Endothelial cell of umbilical vein (primary cell): Measurements from ENCODE around the gene ERO1B. TPM values are rescaled to one million over a fixed set of nuclear protein-coding genes. Genes with fewer than 3 reads are reported as not detected.

Experiments used
- BruUV-seq: library from RNA; stranded (reverse); fragments of 400-500 nt; replicated peaks from 2 replicates; lab custom pipeline; 2021; lab: Mats Ljungman, UMichigan
- CTCF ChIA-PET: fragments of 300-600, 350-600 bp; sonication (Branson Sonifier 250); formaldehyde crosslinking; loops from one replicate; lab custom pipeline; 2021; ENCODE audit warnings: antibody characterized with exemption, inconsistent platforms; lab: Charles Lee
- POLR2A ChIA-PET: fragments of 300-600, 350-600 bp; sonication (Branson Sonifier 250); formaldehyde crosslinking; loops from one replicate; lab custom pipeline; 2021; ENCODE audit warnings: antibody characterized with exemption, inconsistent platforms; lab: Charles Lee
- DNase-seq: peaks from one replicate; pipeline ENCODE4 v3.0.0-alpha.2; 2011; ENCODE audit warnings: low read depth, low spot score
- FAIRE-seq: peaks from 2 replicates; lab custom pipeline; 2011; peaks lifted over from hg19 to GRCh38; lab: Jason Lieb, UNC
- H2AFZ ChIP-seq: 2 replicates; pipeline ENCODE4 v1.6.0; 2012; ENCODE audit warnings: low read depth, low read length, control low read depth, inconsistent platforms
- H3K27ac ChIP-seq: 2 replicates; pipeline ENCODE4 v1.5.1; 2011; ENCODE audit warnings: low read depth, mild to moderate bottlenecking, control low read depth, low read length, moderate library complexity; ENCODE audit not compliant: insufficient read depth
- H3K27me3 ChIP-seq, 2 experiments: 2 replicates each; pipeline versions ENCODE4 v1.6.0 to v1.6.1; 2011; ENCODE audit warnings: low read length in 2 of 2, mixed read lengths in 1 of 2; ENCODE audit not compliant: control insufficient read depth in 2 of 2, insufficient read depth in 2 of 2
- H3K36me3 ChIP-seq, 2 experiments: 2 replicates in 1 of 2; 3 replicates in 1 of 2; pipeline ENCODE4 v1.5.1; 2011; ENCODE audit warnings: low read length in 2 of 2, mild to moderate bottlenecking in 1 of 2, moderate library complexity in 1 of 2; ENCODE audit not compliant: control insufficient read depth in 2 of 2, insufficient read depth in 2 of 2; ENCODE audit errors: extremely low read depth in 1 of 2
- H3K4me1 ChIP-seq: 3 replicates; pipeline ENCODE4 v1.5.1; 2011; ENCODE audit warnings: mild to moderate bottlenecking, low read length; ENCODE audit not compliant: control insufficient read depth, insufficient read depth; ENCODE audit errors: extremely low read depth
- H3K4me2 ChIP-seq: 2 replicates; pipeline ENCODE4 v1.6.1; 2011; ENCODE audit warnings: low read length, control low read depth, mixed read lengths; ENCODE audit not compliant: insufficient read depth
- H3K4me3 ChIP-seq, 3 experiments: fragments of 200-600 bp in 1 of 3; sonication (generic), shearing (Covaris generic) in 1 of 3; replicated peaks in 1 of 3; 2 replicates each; pipeline ENCODE4 v1.5.1; 2011 to 2016; ENCODE audit warnings: control low read depth in 3 of 3, low read length in 3 of 3, mild to moderate bottlenecking in 2 of 3, inconsistent platforms in 1 of 3, low read depth in 1 of 3, moderate library complexity in 1 of 3; ENCODE audit not compliant: insufficient read depth in 1 of 3
- H3K79me2 ChIP-seq: 2 replicates; pipeline ENCODE4 v1.6.0; 2012; ENCODE audit warnings: low read length, inconsistent platforms; ENCODE audit not compliant: control insufficient read depth, insufficient read depth
- H3K9ac ChIP-seq: replicated peaks from 2 replicates; pipeline ENCODE3; 2011; ENCODE audit warnings: low read length, control low read depth; ENCODE audit not compliant: insufficient read depth; ENCODE audit errors: extremely low read depth
- H3K9me1 ChIP-seq: replicated peaks from 3 replicates; pipeline ENCODE4 v1.6.0; 2011; ENCODE audit warnings: mild to moderate bottlenecking, low read length; ENCODE audit not compliant: control insufficient read depth, insufficient read depth; ENCODE audit errors: extremely low read depth
- H3K9me3 ChIP-seq: replicated peaks from 2 replicates; pipeline ENCODE4 v1.5.1; 2012; ENCODE audit warnings: low read length, inconsistent platforms; ENCODE audit not compliant: control insufficient read depth, insufficient read depth
- H4K20me1 ChIP-seq: replicated peaks from 2 replicates; pipeline ENCODE3; 2011; ENCODE audit warnings: mild to moderate bottlenecking, low read length; ENCODE audit not compliant: control insufficient read depth, insufficient read depth; ENCODE audit errors: extremely low read depth
- EZH2 ChIP-seq: IDR thresholded peaks from 2 replicates; pipeline ENCODE4 v1.6.1; 2012; ENCODE audit warnings: borderline replicate concordance, low read depth, mild to moderate bottlenecking, moderate library complexity, low read length, inconsistent platforms; ENCODE audit not compliant: severe bottlenecking
- FOS ChIP-seq: IDR thresholded peaks from 2 replicates; pipeline ENCODE4 v1.6.1; 2011; ENCODE audit warnings: mild to moderate bottlenecking, low read length, moderate library complexity, borderline replicate concordance; ENCODE audit not compliant: insufficient read depth
- GATA2 ChIP-seq: IDR thresholded peaks from 2 replicates; pipeline ENCODE4 v1.7.0; 2011; ENCODE audit warnings: low read depth, mild to moderate bottlenecking, moderate library complexity, mixed read lengths, low read length; ENCODE audit not compliant: insufficient read length, insufficient read depth
- JUN ChIP-seq: IDR thresholded peaks from 2 replicates; pipeline ENCODE4 v1.6.1; 2011; ENCODE audit warnings: borderline replicate concordance, low read depth; ENCODE audit not compliant: insufficient read length, insufficient read depth
- POLR2A ChIP-seq: IDR thresholded peaks from 2 replicates; pipeline ENCODE4 v1.6.1; 2012; ENCODE audit warnings: low read depth, mild to moderate bottlenecking, control low read depth, low read length
- POLR2AphosphoS5 ChIP-seq: IDR thresholded peaks from 2 replicates; pipeline ENCODE4 v1.6.1; 2012; ENCODE audit warnings: low read depth, mild to moderate bottlenecking, control low read depth, low read length, moderate library complexity; ENCODE audit not compliant: insufficient read depth
- dilution Hi-C: fragments of 300-500 bp; cut with MboI; formaldehyde crosslinking; loops from one replicate; pipeline ENCODE4 v1.15.0; 2019; ENCODE audit warnings: low sequenced_read_pairs; ENCODE audit not compliant: extremely low pct_ligation_motif_present
- intact Hi-C: fragments of 100-400 bp; cut with micrococcal nuclease; formaldehyde crosslinking; loops from one replicate; pipeline ENCODE4 v1.10.0; 2022
- polyA plus RNA-seq, 4 experiments: library from polyadenylated mRNA; depleted of rRNA in 3 of 4; stranded (reverse) in 3 of 4; unstranded in 1 of 4; fragments of >200 nt; gene quantifications; 2 replicates each; pipeline versions ENCODE4 v1.2.1 to v1.2.3, GENCODE V29; 2011 to 2012; ENCODE audit warnings: missing spikeins in 1 of 4
- total RNA-seq: library from RNA; stranded (reverse); gene quantifications from 2 replicates; pipeline ENCODE4 v1.2.3, GENCODE V29; 2021
- TF ChIP-seq, protein P1 (sequence below): IDR thresholded peaks from 2 replicates; pipeline ENCODE4 v1.6.1; 2011; ENCODE audit not compliant: insufficient read depth, insufficient read length
- TF ChIP-seq, protein P2 (sequence below), 2 donors: IDR thresholded peaks; 1 replicate in 1 of 2; 2 replicates in 1 of 2; pipeline ENCODE4 v1.5.1; 2011; ENCODE audit warnings: low read length in 2 of 2, mild to moderate bottlenecking in 2 of 2, moderate library complexity in 2 of 2, control low read depth in 1 of 2, inconsistent platforms in 1 of 2, low read depth in 1 of 2; ENCODE audit not compliant: insufficient read depth in 1 of 2; ENCODE audit errors: extremely low read depth in 1 of 2

Gene ERO1B
- total and polyA plus RNA-seq, 2 donors (not counting 3 experiments of a cell fraction or from before 2014, with no cell fraction given), result 1.9 to 3.6 TPM

DNA sequence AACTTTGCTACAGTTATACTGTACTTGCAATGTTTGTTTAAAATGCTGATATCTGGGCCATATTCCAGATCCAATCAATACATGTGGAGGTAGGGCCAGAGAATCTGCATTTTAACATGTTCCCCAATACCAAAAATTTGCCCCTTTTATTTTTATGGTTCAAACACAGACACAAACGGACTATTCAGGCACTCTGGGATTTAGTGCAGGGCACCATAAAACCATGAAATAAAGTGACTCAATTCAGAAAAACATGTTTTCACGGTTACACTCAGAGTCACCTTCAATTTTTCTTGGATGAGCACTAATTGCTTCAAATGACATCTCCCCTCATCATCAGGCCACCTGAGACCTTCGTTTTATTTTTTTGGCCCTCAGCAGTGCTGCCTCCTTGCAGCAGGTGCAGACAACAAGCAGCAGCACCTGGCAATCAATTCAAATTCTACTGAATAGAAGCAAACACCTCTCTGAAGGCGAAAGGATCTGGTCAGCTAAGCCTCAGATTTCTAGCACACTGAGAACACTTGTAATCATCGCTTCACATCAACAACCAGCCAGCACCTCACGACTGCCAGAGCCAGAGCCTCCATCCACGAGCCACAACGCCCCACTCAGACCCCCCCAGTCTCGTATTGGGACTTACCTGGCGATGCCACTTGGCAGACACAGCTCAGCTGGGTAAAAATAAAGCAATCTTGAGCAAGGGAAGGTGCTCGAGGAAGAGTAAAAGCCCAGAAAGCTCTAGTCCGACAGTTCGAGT, 1.1 kb downstream of the ERO1B start:
- peaks cover 16 to 20% of the 10 kb centered on the region in 2 experiments for H3K27me3 ChIP-seq
- H3K9me1 ChIP-seq, result no peaks in the 10 kb centered on the region
- H3K36me3 ChIP-seq, result no peaks in the 10 kb centered on the region
- intact Hi-C loops, result loop anchor here (1.0 to 10.0 kb wide), 6 partner anchors 222 to 776 kb away; partner anchors contain the start of genes B3GALNT2, HEATR1, LGALS8 and MTR
- TF ChIP-seq FOS, result no peak
- TF ChIP-seq POLR2AphosphoS5, result no peak
- TF ChIP-seq, protein P1, sequence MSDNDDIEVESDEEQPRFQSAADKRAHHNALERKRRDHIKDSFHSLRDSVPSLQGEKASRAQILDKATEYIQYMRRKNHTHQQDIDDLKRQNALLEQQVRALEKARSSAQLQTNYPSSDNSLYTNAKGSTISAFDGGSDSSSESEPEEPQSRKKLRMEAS, result no peak
- no peak for TF ChIP-seq GATA2
- TF ChIP-seq EZH2, result no peak
- no peak for TF ChIP-seq JUN
- no peak for TF ChIP-seq POLR2A
- TF ChIP-seq, protein P2, sequence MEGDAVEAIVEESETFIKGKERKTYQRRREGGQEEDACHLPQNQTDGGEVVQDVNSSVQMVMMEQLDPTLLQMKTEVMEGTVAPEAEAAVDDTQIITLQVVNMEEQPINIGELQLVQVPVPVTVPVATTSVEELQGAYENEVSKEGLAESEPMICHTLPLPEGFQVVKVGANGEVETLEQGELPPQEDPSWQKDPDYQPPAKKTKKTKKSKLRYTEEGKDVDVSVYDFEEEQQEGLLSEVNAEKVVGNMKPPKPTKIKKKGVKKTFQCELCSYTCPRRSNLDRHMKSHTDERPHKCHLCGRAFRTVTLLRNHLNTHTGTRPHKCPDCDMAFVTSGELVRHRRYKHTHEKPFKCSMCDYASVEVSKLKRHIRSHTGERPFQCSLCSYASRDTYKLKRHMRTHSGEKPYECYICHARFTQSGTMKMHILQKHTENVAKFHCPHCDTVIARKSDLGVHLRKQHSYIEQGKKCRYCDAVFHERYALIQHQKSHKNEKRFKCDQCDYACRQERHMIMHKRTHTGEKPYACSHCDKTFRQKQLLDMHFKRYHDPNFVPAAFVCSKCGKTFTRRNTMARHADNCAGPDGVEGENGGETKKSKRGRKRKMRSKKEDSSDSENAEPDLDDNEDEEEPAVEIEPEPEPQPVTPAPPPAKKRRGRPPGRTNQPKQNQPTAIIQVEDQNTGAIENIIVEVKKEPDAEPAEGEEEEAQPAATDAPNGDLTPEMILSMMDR (IDR thresholded peaks at IDR 0.05; ENCODE audit: extremely low read depth in 1 of 2, insufficient read depth in 1 of 2, low read depth in 1 of 2, low read length in 2 of 2), result no peak
- no peak overlapping the region for H3K27ac ChIP-seq
- no peaks in the 10 kb centered on the region for H3K9me3 ChIP-seq
- peak overlapping the region; percentile 39 to 99 (median 65) for H3K4me3 ChIP-seq
- H3K79me2 ChIP-seq, result no peaks in the 10 kb centered on the region
- DNase-seq (no peak), FAIRE-seq (no peak)
- peaks cover 3% of the 10 kb centered on the region for H3K4me1 ChIP-seq
- H2AFZ ChIP-seq, result peak overlapping the region; percentile 99
- CTCF ChIA-PET, result no interaction called here
- dilution Hi-C loops, result no loop called here
- POLR2A ChIA-PET, result no interaction called here
- H3K9ac ChIP-seq, result no peak overlapping the region
- peak overlapping the region; percentile 43 for H3K4me2 ChIP-seq
- BruUV-seq, result TSS peak; percentile 12
- H4K20me1 ChIP-seq, result no peaks in the 10 kb centered on the region
